AG04449 (cell line): ENCODE data around the gene PITHD1.

Experiments
- CTCF ChIA-PET: fragments of 350-600 bp; formaldehyde crosslinking; extraction: SDS; loops from one replicate; lab custom pipeline; 2021; ENCODE audit warnings: antibody characterized with exemption; lab: Yijun Ruan, JAX
- POLR2A ChIA-PET: fragments of 400-600, 350-600 bp; formaldehyde crosslinking; extraction: SDS; loops from one replicate; lab custom pipeline; 2020; ENCODE audit warnings: antibody characterized with exemption, inconsistent platforms; lab: Yijun Ruan, JAX
- DNase-seq: peaks from one replicate; pipeline ENCODE4 v3.0.0-alpha.2; 2010; ENCODE audit warnings: low read depth, low spot score
- H3K4me3 ChIP-seq: 2 replicates; pipeline ENCODE4 v1.5.1; 2011; ENCODE audit warnings: low read depth, mild to moderate bottlenecking, control low read depth, low read length
- CTCF ChIP-seq: IDR thresholded peaks from one replicate; pipeline ENCODE4 v1.5.1; 2011; ENCODE audit warnings: mild to moderate bottlenecking, moderate library complexity, low read length, control low read depth, inconsistent platforms; ENCODE audit not compliant: insufficient read depth; ENCODE audit errors: missing control alignments

Gene PITHD1

GRCh38 chr1:23751815-23752200 lies 26.4 kb upstream of the PITHD1 start:
- H3K4me3 ChIP-seq, result no peak overlapping the region
- ChIA-PET CTCF (interaction anchor here (0.7 to 1.5 kb wide), 10 partner anchors 8 to 206 kb away, joined by 3 to 6 read pairs (median 4); partner anchors contain the start of gene ELOA), POLR2A (no interaction called here)
- no peak for TF ChIP-seq CTCF
- DNase-seq, result no peak

- ChIA-PET POLR2A (interaction anchor here (1.2 kb wide), 1 partner anchor 61 kb away, joined by 4 read pairs; the partner anchor contains the start of gene RPL11), CTCF (interaction anchor here (1.4 to 3.2 kb wide), 2 partner anchors 8 to 10 kb away, joined by 6 to 23 read pairs; partner anchors contain the start of gene ELOA)
- DNase-seq, result no peak
- TF ChIP-seq CTCF, result no peak
- H3K4me3 ChIP-seq, result no peak overlapping the region
Observed at GRCh38 chr1:23752909-23753308, 25.3 kb upstream of the PITHD1 start.

- no peak for DNase-seq
- CTCF ChIA-PET, result interaction anchor here (0.8 to 3.7 kb wide), 2 partner anchors 10 to 14 kb away, joined by 3 to 26 read pairs; no protein-coding TSS in a partner anchor
- no peak overlapping the region for H3K4me3 ChIP-seq
- TF ChIP-seq CTCF, result no peak
- POLR2A ChIA-PET, result no interaction called here
Observed at GRCh38 chr1:23756676-23757075, 21.5 kb upstream of the PITHD1 start.

- CTCF ChIA-PET, result interaction anchor here (1.8 to 3.7 kb wide), 3 partner anchors 12 to 17 kb away, joined by 6 to 26 read pairs (median 12); no protein-coding TSS in a partner anchor
- DNase-seq, result no peak
- no peak overlapping the region for H3K4me3 ChIP-seq
- TF ChIP-seq CTCF, result no peak
- POLR2A ChIA-PET, result no interaction called here
Observed at GRCh38 chr1:23757812-23758211, 20.4 kb upstream of the PITHD1 start.

- POLR2A ChIA-PET, result no interaction called here
- CTCF ChIA-PET, result interaction anchor here (2.5 to 3.7 kb wide), 2 partner anchors 12 to 14 kb away, joined by 12 to 26 read pairs; no protein-coding TSS in a partner anchor
- DNase-seq, result no peak
- no peak overlapping the region for H3K4me3 ChIP-seq
- no peak for TF ChIP-seq CTCF
Observed at GRCh38 chr1:23759277-23759676, 18.9 kb upstream of the PITHD1 start.

GRCh38 chr1:23763041-23763577 lies 15.1 kb upstream of the PITHD1 start:
- no peak for TF ChIP-seq CTCF
- CTCF ChIA-PET, result interaction anchor here (1.6 to 3.5 kb wide), 3 partner anchors 8 to 153 kb away, joined by 6 to 18 read pairs (median 7); no protein-coding TSS in a partner anchor
- POLR2A ChIA-PET, result interaction anchor here (0.6 kb wide), 1 partner anchor 322 kb away, joined by 5 read pairs; no protein-coding TSS in a partner anchor
- H3K4me3 ChIP-seq, result no peak overlapping the region
- DNase-seq, result no peak
